ENCODE results near the gene CNTN4.

The CNTN4 gene

DNA sequence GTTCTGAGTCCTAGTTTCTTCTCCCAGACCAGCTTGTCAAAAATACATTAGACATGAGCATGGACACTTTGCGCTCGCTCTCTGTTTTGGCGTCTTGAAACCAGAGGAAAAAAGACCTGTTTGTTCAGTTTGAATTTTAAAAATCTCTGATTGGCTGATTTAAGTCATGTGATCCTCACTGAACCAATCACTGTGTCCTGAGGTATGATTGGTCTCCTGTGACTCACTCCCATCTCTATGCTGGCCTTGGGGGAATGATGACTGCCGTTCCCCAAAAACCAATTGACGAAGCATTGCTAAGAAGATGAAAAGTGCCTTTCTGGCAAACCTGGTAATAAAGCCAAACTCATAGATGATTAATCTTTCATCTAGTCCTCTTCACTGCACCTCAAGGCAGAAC is 755.0 kb downstream of the CNTN4 start:
- Histone ChIP-seq H3K79me2 (ENCODE audit: low read length) (no peaks in the 10 kb centered on the region), H3K27ac (ENCODE audit: low read length) (no peak overlapping the region), H3K9ac (ENCODE audit: low read length) (no peak overlapping the region), H3K27me3 (replicated peaks; ENCODE audit: insufficient read depth, low read length) (no peaks in the 10 kb centered on the region), H3K9me2 (replicated peaks; ENCODE audit: insufficient read depth, low read length) (no peaks in the 10 kb centered on the region), H2AFZ (ENCODE audit: low read length) (no peak overlapping the region), H4K20me1 (ENCODE audit: insufficient read depth, low read length) (no peaks in the 10 kb centered on the region), H3K4me2 (ENCODE audit: low read depth, low read length) (no peak overlapping the region), H3K4me1 (ENCODE audit: low read length) (no peaks in the 10 kb centered on the region), H3K9me3 (replicated peaks; ENCODE audit: insufficient read depth, low read length) (no peaks in the 10 kb centered on the region), H3K4me3 (ENCODE audit: low read length) (no peak overlapping the region), H3F3A (ENCODE audit: insufficient read depth, low read length) (no peaks in the 10 kb centered on the region), H3K36me3 (replicated peaks; ENCODE audit: insufficient read depth, low read length) (no peaks in the 10 kb centered on the region)
- TF ChIP-seq, protein P1, sequence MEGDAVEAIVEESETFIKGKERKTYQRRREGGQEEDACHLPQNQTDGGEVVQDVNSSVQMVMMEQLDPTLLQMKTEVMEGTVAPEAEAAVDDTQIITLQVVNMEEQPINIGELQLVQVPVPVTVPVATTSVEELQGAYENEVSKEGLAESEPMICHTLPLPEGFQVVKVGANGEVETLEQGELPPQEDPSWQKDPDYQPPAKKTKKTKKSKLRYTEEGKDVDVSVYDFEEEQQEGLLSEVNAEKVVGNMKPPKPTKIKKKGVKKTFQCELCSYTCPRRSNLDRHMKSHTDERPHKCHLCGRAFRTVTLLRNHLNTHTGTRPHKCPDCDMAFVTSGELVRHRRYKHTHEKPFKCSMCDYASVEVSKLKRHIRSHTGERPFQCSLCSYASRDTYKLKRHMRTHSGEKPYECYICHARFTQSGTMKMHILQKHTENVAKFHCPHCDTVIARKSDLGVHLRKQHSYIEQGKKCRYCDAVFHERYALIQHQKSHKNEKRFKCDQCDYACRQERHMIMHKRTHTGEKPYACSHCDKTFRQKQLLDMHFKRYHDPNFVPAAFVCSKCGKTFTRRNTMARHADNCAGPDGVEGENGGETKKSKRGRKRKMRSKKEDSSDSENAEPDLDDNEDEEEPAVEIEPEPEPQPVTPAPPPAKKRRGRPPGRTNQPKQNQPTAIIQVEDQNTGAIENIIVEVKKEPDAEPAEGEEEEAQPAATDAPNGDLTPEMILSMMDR (IDR thresholded peaks at IDR 0.05; ENCODE audit: low read length): no peak
- TF ChIP-seq EZH2 (optimal IDR thresholded peaks at IDR 0.05; ENCODE audit: low read depth, low read length): no peak
- no peak for TF ChIP-seq EZH2phosphoT487 (IDR thresholded peaks at IDR 0.05; ENCODE audit: low read length)
- DNase-seq: no peak

- no peak overlapping the region for H3K4me2 ChIP-seq (ENCODE audit: low read depth, low read length)
- H3K79me2 ChIP-seq (ENCODE audit: low read length): no peaks in the 10 kb centered on the region
- no peaks in the 10 kb centered on the region for H3K9me3 ChIP-seq (replicated peaks; ENCODE audit: insufficient read depth, low read length)
- H3K27ac ChIP-seq (ENCODE audit: low read length): no peak overlapping the region
- no peaks in the 10 kb centered on the region for H3K4me1 ChIP-seq (ENCODE audit: low read length)
- no peak overlapping the region for H3K9ac ChIP-seq (ENCODE audit: low read length)
- H4K20me1 ChIP-seq (ENCODE audit: insufficient read depth, low read length): no peaks in the 10 kb centered on the region
- no peaks in the 10 kb centered on the region for H3K9me2 ChIP-seq (replicated peaks; ENCODE audit: insufficient read depth, low read length)
- H3K4me3 ChIP-seq (ENCODE audit: low read length): no peak overlapping the region
- no peaks in the 10 kb centered on the region for H3K36me3 ChIP-seq (replicated peaks; ENCODE audit: insufficient read depth, low read length)
- DNase-seq: no peak
- TF ChIP-seq, protein P1 (IDR thresholded peaks at IDR 0.05; ENCODE audit: low read length): no peak
- TF ChIP-seq EZH2 (optimal IDR thresholded peaks at IDR 0.05; ENCODE audit: low read depth, low read length) (no peak), EZH2phosphoT487 (IDR thresholded peaks at IDR 0.05; ENCODE audit: low read length) (no peak)
- H3K27me3 ChIP-seq (replicated peaks; ENCODE audit: insufficient read depth, low read length): no peaks in the 10 kb centered on the region
- H3F3A ChIP-seq (ENCODE audit: insufficient read depth, low read length): no peaks in the 10 kb centered on the region
- H2AFZ ChIP-seq (ENCODE audit: low read length): no peak overlapping the region
These were observed 757.8 kb downstream of the CNTN4 start for GRCh38 chr3:2856138-2857133.

DNA sequence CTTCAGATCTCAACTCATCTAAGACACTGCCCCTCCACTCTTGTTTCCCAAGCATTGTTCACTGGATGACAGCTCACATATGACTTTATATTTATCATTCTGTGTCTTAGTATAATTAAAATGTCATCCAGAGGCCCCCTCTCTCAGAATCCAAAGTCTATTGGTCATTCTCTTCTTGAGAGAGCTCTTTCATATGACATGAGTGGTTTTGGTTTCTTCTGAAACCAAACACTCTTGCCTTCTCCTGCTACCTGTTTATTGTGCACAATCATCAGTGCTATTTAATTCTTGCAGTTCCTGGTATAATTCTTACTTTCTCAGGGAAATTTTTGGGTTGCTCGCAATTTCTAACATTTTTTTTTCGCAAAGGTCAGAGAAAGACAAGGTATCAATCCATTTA is 762.0 kb downstream of the CNTN4 start:
- H2AFZ ChIP-seq (ENCODE audit: low read length): no peak overlapping the region
- H3K4me3 ChIP-seq (ENCODE audit: low read length): no peak overlapping the region
- no peak overlapping the region for H3K27ac ChIP-seq (ENCODE audit: low read length)
- H3K9me3 ChIP-seq (replicated peaks; ENCODE audit: insufficient read depth, low read length): no peaks in the 10 kb centered on the region
- no peaks in the 10 kb centered on the region for H3K9me2 ChIP-seq (replicated peaks; ENCODE audit: insufficient read depth, low read length)
- no peaks in the 10 kb centered on the region for H4K20me1 ChIP-seq (ENCODE audit: insufficient read depth, low read length)
- TF ChIP-seq, protein P1 (IDR thresholded peaks at IDR 0.05; ENCODE audit: low read length): no peak
- TF ChIP-seq EZH2 (optimal IDR thresholded peaks at IDR 0.05; ENCODE audit: low read depth, low read length) (no peak), EZH2phosphoT487 (IDR thresholded peaks at IDR 0.05; ENCODE audit: low read length) (no peak)
- no peaks in the 10 kb centered on the region for H3K4me1 ChIP-seq (ENCODE audit: low read length)
- no peaks in the 10 kb centered on the region for H3K79me2 ChIP-seq (ENCODE audit: low read length)
- no peak for DNase-seq
- no peaks in the 10 kb centered on the region for H3F3A ChIP-seq (ENCODE audit: insufficient read depth, low read length)
- H3K4me2 ChIP-seq (ENCODE audit: low read depth, low read length): no peak overlapping the region
- H3K27me3 ChIP-seq (replicated peaks; ENCODE audit: insufficient read depth, low read length): no peaks in the 10 kb centered on the region
- no peaks in the 10 kb centered on the region for H3K36me3 ChIP-seq (replicated peaks; ENCODE audit: insufficient read depth, low read length)
- H3K9ac ChIP-seq (ENCODE audit: low read length): no peak overlapping the region
